ENCODE measurements around the gene MGAM2. TPM values are rescaled to one million over a fixed set of nuclear protein-coding genes. Genes with fewer than 3 reads are reported as not detected.
"Not testable (repeated sequence)": the region's sequence is repeated elsewhere in the genome, so short reads cannot be mapped to it uniquely, and the experiment has no call there.

MGAM2 gene
- total RNA-seq, 1 donor from 2014 or later, result 0.15 TPM

GRCh38 chr7:142097571-142097970 lies 13.9 kb upstream of the MGAM2 start:
- no peak overlapping the region for H3K4me3 Mint-ChIP-seq (ENCODE audit: unreplicated experiment)
- H3K27me3 Mint-ChIP-seq (ENCODE audit: unreplicated experiment), result peaks cover 2% of the 10 kb centered on the region
- no peak for DNase-seq (ENCODE audit: low spot score)
- TF ChIP-seq CTCF (IDR thresholded peaks at IDR 0.05; ENCODE audit: unreplicated experiment), result no peak
- H3K36me3 Mint-ChIP-seq (ENCODE audit: low read depth, unreplicated experiment), result no peaks in the 10 kb centered on the region
- H3K4me1 Mint-ChIP-seq (ENCODE audit: unreplicated experiment), result no peaks in the 10 kb centered on the region
- no peak overlapping the region for H3K27ac Mint-ChIP-seq (ENCODE audit: unreplicated experiment)
- no peaks in the 10 kb centered on the region for H3K9me3 Mint-ChIP-seq (ENCODE audit: unreplicated experiment)

GRCh38 chr7:142098004-142098403 lies 13.5 kb upstream of the MGAM2 start:
- no peaks in the 10 kb centered on the region for H3K9me3 Mint-ChIP-seq (ENCODE audit: unreplicated experiment)
- no peaks in the 10 kb centered on the region for H3K4me1 Mint-ChIP-seq (ENCODE audit: unreplicated experiment)
- no peaks in the 10 kb centered on the region for H3K36me3 Mint-ChIP-seq (ENCODE audit: low read depth, unreplicated experiment)
- H3K4me3 Mint-ChIP-seq (ENCODE audit: unreplicated experiment), result no peak overlapping the region
- peaks cover 2% of the 10 kb centered on the region for H3K27me3 Mint-ChIP-seq (ENCODE audit: unreplicated experiment)
- TF ChIP-seq CTCF (IDR thresholded peaks at IDR 0.05; ENCODE audit: unreplicated experiment), result no peak
- no peak for DNase-seq (ENCODE audit: low spot score)
- H3K27ac Mint-ChIP-seq (ENCODE audit: unreplicated experiment), result no peak overlapping the region

GRCh38 chr7:142099347-142099746 lies 12.2 kb upstream of the MGAM2 start:
- not testable (repeated sequence) for DNase-seq (ENCODE audit: low spot score); H3K27ac Mint-ChIP-seq (ENCODE audit: unreplicated experiment); H3K27me3 Mint-ChIP-seq (ENCODE audit: unreplicated experiment); H3K4me3 Mint-ChIP-seq (ENCODE audit: unreplicated experiment); H3K4me1 Mint-ChIP-seq (ENCODE audit: unreplicated experiment); H3K36me3 Mint-ChIP-seq (ENCODE audit: low read depth, unreplicated experiment); H3K9me3 Mint-ChIP-seq (ENCODE audit: unreplicated experiment)

- TF ChIP-seq CTCF (IDR thresholded peaks at IDR 0.05; ENCODE audit: unreplicated experiment), result no peak
- H3K27ac Mint-ChIP-seq (ENCODE audit: unreplicated experiment), result no peak overlapping the region
- no peaks in the 10 kb centered on the region for H3K9me3 Mint-ChIP-seq (ENCODE audit: unreplicated experiment)
- no peak for DNase-seq (ENCODE audit: low spot score)
- no peaks in the 10 kb centered on the region for H3K36me3 Mint-ChIP-seq (ENCODE audit: low read depth, unreplicated experiment)
- no peak overlapping the region for H3K4me3 Mint-ChIP-seq (ENCODE audit: unreplicated experiment)
- no peaks in the 10 kb centered on the region for H3K27me3 Mint-ChIP-seq (ENCODE audit: unreplicated experiment)
- H3K4me1 Mint-ChIP-seq (ENCODE audit: unreplicated experiment), result peaks cover 3% of the 10 kb centered on the region
Observed at GRCh38 chr7:142100634-142101033, 10.9 kb upstream of the MGAM2 start.

GRCh38 chr7:142101794-142102193 lies 9.7 kb upstream of the MGAM2 start:
- not testable (repeated sequence) for H3K27ac Mint-ChIP-seq (ENCODE audit: unreplicated experiment); DNase-seq (ENCODE audit: low spot score); H3K36me3 Mint-ChIP-seq (ENCODE audit: low read depth, unreplicated experiment); H3K4me3 Mint-ChIP-seq (ENCODE audit: unreplicated experiment); H3K9me3 Mint-ChIP-seq (ENCODE audit: unreplicated experiment); H3K4me1 Mint-ChIP-seq (ENCODE audit: unreplicated experiment); H3K27me3 Mint-ChIP-seq (ENCODE audit: unreplicated experiment)

- Mint-ChIP-seq H3K4me1 (ENCODE audit: unreplicated experiment) (peaks cover 7% of the 10 kb centered on the region), H3K4me3 (ENCODE audit: unreplicated experiment) (no peak overlapping the region), H3K27me3 (ENCODE audit: unreplicated experiment) (no peaks in the 10 kb centered on the region), H3K27ac (ENCODE audit: unreplicated experiment) (no peak overlapping the region), H3K9me3 (ENCODE audit: unreplicated experiment) (no peaks in the 10 kb centered on the region), H3K36me3 (ENCODE audit: low read depth, unreplicated experiment) (no peaks in the 10 kb centered on the region)
- DNase-seq (ENCODE audit: low spot score), result no peak
- no peak for TF ChIP-seq CTCF (IDR thresholded peaks at IDR 0.05; ENCODE audit: unreplicated experiment)
Observed at GRCh38 chr7:142104550-142105527, 6.7 kb upstream of the MGAM2 start.
